H1 (cell line): Measurements from ENCODE around the gene URB2. TPM values are rescaled to one million over a fixed set of nuclear protein-coding genes. Genes with fewer than 3 reads are reported as not detected.

Experiments used
- CTCF ChIA-PET: fragments of 300-600 bp; sonication (Branson Sonifier 250); formaldehyde crosslinking; loops from one replicate; lab custom pipeline; 2021; ENCODE audit not compliant: partially characterized antibody; lab: Charles Lee
- POLR2A ChIA-PET: fragments of 300-600 bp; sonication (Branson Sonifier 250); formaldehyde crosslinking; loops from one replicate; lab custom pipeline; 2021; ENCODE audit warnings: inconsistent platforms; ENCODE audit not compliant: partially characterized antibody; lab: Charles Lee
- DNase-seq, 2 experiments: peaks; one replicate each; pipeline versions ENCODE4 v3.0.0 to v3.0.0-alpha.2; 2010 to 2022; ENCODE audit warnings: low spot score in 2 of 2, low read depth in 1 of 2, mixed read lengths in 1 of 2
- FAIRE-seq: peaks from 2 replicates; lab custom pipeline; 2011; peaks lifted over from hg19 to GRCh38; lab: Jason Lieb, UNC
- H2AFZ ChIP-seq: 2 replicates; pipeline ENCODE4 v1.8.1; 2012; ENCODE audit warnings: low read length, inconsistent platforms
- H2AK5ac ChIP-seq: 2 replicates; pipeline ENCODE4 v1.6.1; 2013; ENCODE audit warnings: low read depth, low read length
- H2BK120ac ChIP-seq: replicated peaks from 2 replicates; pipeline ENCODE3; 2013; ENCODE audit warnings: low read depth, low read length, inconsistent platforms
- H2BK12ac ChIP-seq: 2 replicates; pipeline ENCODE4 v1.6.1; 2013; ENCODE audit warnings: low read depth, low read length
- H2BK15ac ChIP-seq: 2 replicates; pipeline ENCODE4 v1.6.1; 2013; ENCODE audit warnings: low read length
- H2BK20ac ChIP-seq: 2 replicates; pipeline ENCODE4 v1.6.1; 2013; ENCODE audit warnings: low read length
- H2BK5ac ChIP-seq: 2 replicates; pipeline ENCODE4 v1.6.1; 2013; ENCODE audit warnings: low read depth, low read length
- H3K14ac ChIP-seq: 2 replicates; pipeline ENCODE4 v1.6.1; 2013; ENCODE audit warnings: inconsistent platforms; ENCODE audit not compliant: insufficient read length
- H3K18ac ChIP-seq: 2 replicates; pipeline ENCODE4 v1.6.1; 2013; ENCODE audit warnings: low read length; ENCODE audit errors: extremely low read depth
- H3K23ac ChIP-seq: 2 replicates; pipeline ENCODE4 v1.6.1; 2013; ENCODE audit warnings: inconsistent platforms; ENCODE audit not compliant: insufficient read length
- H3K23me2 ChIP-seq: 2 replicates; pipeline ENCODE4 v1.6.1; 2013; ENCODE audit warnings: low read depth, low read length
- H3K27ac ChIP-seq: 2 replicates; pipeline ENCODE4 v1.6.1; 2011; ENCODE audit warnings: low read depth, low read length, inconsistent platforms
- H3K27me3 ChIP-seq, 4 experiments: replicated peaks in 1 of 4; 1 replicate in 1 of 4; 2 replicates in 3 of 4; pipeline versions ENCODE4 v1.6.1 to v1.8.1; 2011 to 2013; ENCODE audit warnings: low read length in 3 of 4, mild to moderate bottlenecking in 3 of 4, inconsistent platforms in 2 of 4, mixed read lengths in 2 of 4, moderate library complexity in 1 of 4; ENCODE audit not compliant: control insufficient read depth in 3 of 4, insufficient read depth in 3 of 4; ENCODE audit errors: extremely low read depth in 1 of 4
- H3K36me3 ChIP-seq, 4 experiments: 2 replicates each; pipeline versions ENCODE4 v1.6.1 to v1.8.1; 2011 to 2013; ENCODE audit warnings: mild to moderate bottlenecking in 4 of 4, low read length in 3 of 4, moderate library complexity in 2 of 4, control low read depth in 1 of 4, inconsistent platforms in 1 of 4; ENCODE audit not compliant: insufficient read depth in 4 of 4, control insufficient read depth in 2 of 4
- H3K4ac ChIP-seq: replicated peaks from 2 replicates; pipeline ENCODE3; 2013; ENCODE audit warnings: low read length, low read depth, mixed read lengths, inconsistent platforms; ENCODE audit not compliant: insufficient read length
- H3K4me1 ChIP-seq, 4 experiments: replicated peaks in 1 of 4; 1 replicate in 1 of 4; 2 replicates in 3 of 4; pipeline versions ENCODE4 v1.6.1 to v1.8.1; 2011 to 2013; ENCODE audit warnings: low read length in 3 of 4, inconsistent platforms in 2 of 4, mixed read lengths in 1 of 4; ENCODE audit not compliant: insufficient read depth in 4 of 4, control insufficient read depth in 3 of 4
- H3K4me2 ChIP-seq, 2 experiments: 2 replicates each; pipeline versions ENCODE4 v1.6.1 to v1.8.1; 2011 to 2013; ENCODE audit warnings: low read depth in 2 of 2, low read length in 2 of 2, control low read depth in 1 of 2, inconsistent platforms in 1 of 2, mild to moderate bottlenecking in 1 of 2; ENCODE audit not compliant: insufficient read depth in 1 of 2
- H3K4me3 ChIP-seq, 4 experiments: fragments of 200-600, 300-600 bp in 1 of 4; sonication (generic), shearing (Covaris generic), sonication (Bioruptor Twin) in 1 of 4; 2 replicates each; pipeline versions ENCODE4 v1.5.1 to v1.8.1; 2011 to 2016; ENCODE audit warnings: low read length in 4 of 4, low read depth in 3 of 4, control low read depth in 2 of 4, inconsistent platforms in 2 of 4, mild to moderate bottlenecking in 2 of 4, mixed read lengths in 1 of 4, moderate library complexity in 1 of 4; ENCODE audit not compliant: insufficient read depth in 2 of 4; ENCODE audit errors: extremely low read depth in 1 of 4
- H3K56ac ChIP-seq: replicated peaks from 2 replicates; pipeline ENCODE3; 2013; ENCODE audit warnings: low read depth, mild to moderate bottlenecking, mixed read lengths, low read length, inconsistent platforms; ENCODE audit not compliant: insufficient read length
- H3K79me1 ChIP-seq: 2 replicates; pipeline ENCODE4 v1.6.1; 2013; ENCODE audit warnings: low read depth, low read length, control low read depth
- H3K79me2 ChIP-seq, 2 experiments: 2 replicates each; pipeline versions ENCODE4 v1.6.1 to v1.8.1; 2012 to 2013; ENCODE audit warnings: low read length in 2 of 2, mild to moderate bottlenecking in 2 of 2, inconsistent platforms in 1 of 2; ENCODE audit not compliant: insufficient read depth in 2 of 2, control insufficient read depth in 1 of 2
- H3K9ac ChIP-seq, 4 experiments: replicated peaks in 1 of 4; 1 replicate in 1 of 4; 2 replicates in 3 of 4; pipeline versions ENCODE4 v1.6.1 to v1.8.1; 2011 to 2013; ENCODE audit warnings: low read depth in 3 of 4, low read length in 3 of 4, control low read depth in 2 of 4, mild to moderate bottlenecking in 2 of 4, moderate library complexity in 2 of 4, inconsistent platforms in 1 of 4; ENCODE audit errors: extremely low read depth in 1 of 4
- H3K9me3 ChIP-seq, 2 experiments: 2 replicates each; pipeline versions ENCODE4 v1.6.1 to v1.8.1; 2012 to 2013; ENCODE audit warnings: mild to moderate bottlenecking in 2 of 2, moderate library complexity in 2 of 2, control low read depth in 1 of 2, inconsistent platforms in 1 of 2, low read depth in 1 of 2, low read length in 1 of 2, mixed read lengths in 1 of 2; ENCODE audit not compliant: insufficient read depth in 2 of 2
- H4K20me1 ChIP-seq, 2 experiments: replicated peaks in 1 of 2; 2 replicates each; pipeline versions ENCODE3 to v1.8.1; 2011 to 2013; ENCODE audit warnings: inconsistent platforms in 2 of 2, low read length in 2 of 2, mild to moderate bottlenecking in 1 of 2; ENCODE audit not compliant: insufficient read depth in 2 of 2, control insufficient read depth in 1 of 2
- H4K5ac ChIP-seq: 2 replicates; pipeline ENCODE4 v1.6.1; 2013; ENCODE audit warnings: low read length, low read depth, mixed read lengths, inconsistent platforms; ENCODE audit not compliant: insufficient read length
- H4K8ac ChIP-seq: 2 replicates; pipeline ENCODE4 v1.8.0; 2013; ENCODE audit warnings: mild to moderate bottlenecking, moderate library complexity, low read length, inconsistent platforms; ENCODE audit not compliant: insufficient read depth; ENCODE audit errors: extremely low read depth
- H4K91ac ChIP-seq: replicated peaks from 2 replicates; pipeline ENCODE3; 2013; ENCODE audit warnings: low read length, mixed read lengths, inconsistent platforms; ENCODE audit not compliant: insufficient read length
- RNF2 ChIP-seq: fragments of 200-900, 300-1000 bp; sonication (generic); IDR thresholded peaks from 2 replicates; pipeline ENCODE4 v1.7.1; 2016; ENCODE audit warnings: borderline replicate concordance, low read depth, mild to moderate bottlenecking, antibody characterized with exemption, low read length; ENCODE audit not compliant: poor library complexity, severe bottlenecking; ENCODE audit errors: missing control alignments
- SP2 ChIP-seq: IDR thresholded peaks from 2 replicates; pipeline ENCODE4 v1.6.1; 2012; ENCODE audit warnings: mild to moderate bottlenecking, low read length, inconsistent platforms
- WGBS, 2 experiments: shearing (Covaris generic) in 1 of 2; methylation state at CpG; one replicate each; pipeline versions ENCODE4 v1.1.6 to v1.1.7; 2013 to 2015; ENCODE audit warnings: low lambda C conversion rate in 2 of 2, mixed read lengths in 2 of 2, inconsistent platforms in 1 of 2, low coverage in 1 of 2, missing lambda C conversion rate in 1 of 2; ENCODE audit not compliant: insufficient replicate concordance in 2 of 2, insufficient coverage in 1 of 2, insufficient read length in 1 of 2; ENCODE audit errors: extremely low coverage in 1 of 2, missing lambda C conversion rate in 1 of 2; 5-methylcytosine and 5-hydroxymethylcytosine counted together
- polyA plus RNA-seq, 7 experiments: library from polyadenylated mRNA; depleted of rRNA in 3 of 7; stranded (reverse) in 5 of 7; unstranded in 2 of 7; fragments of >200 nt in 5 of 7; fragments of 200-250 nt in 2 of 7; gene quantifications; 1 replicate in 5 of 7; 2 replicates in 1 of 7; 4 replicates in 1 of 7; pipeline versions ENCODE4 v1.2.1 to v1.2.3, GENCODE V29; 2011 to 2013; ENCODE audit warnings: missing spikeins in 2 of 7, mixed read lengths in 2 of 7
- total RNA-seq: library from RNA; stranded (reverse); fragmentation: NEBNext Ultra II Directional; extraction: Animal tissue kit (Norgen Biotek cat#: 25700); gene quantifications from 2 replicates; pipeline ENCODE4 v1.2.1, GENCODE V29; 2021

Gene URB2
- total and polyA plus RNA-seq, 2 of the 8 experiments (the other 6 are each of a cell fraction or from before 2014, with no cell fraction given): 13.7 to 33.0 TPM

GRCh38 chr1:229709500-229710013, 83.5 kb downstream of the URB2 start:
- Histone ChIP-seq H4K8ac (no peak overlapping the region), H3K4ac (no peak overlapping the region), H4K20me1 (no peaks in the 10 kb centered on the region), H3K9me3 (peaks cover 8% of the 10 kb centered on the region in 2 experiments; a peak in 2 of 4 replicates), H3K4me3 (no peak overlapping the region), H3K18ac (no peak overlapping the region), H3K9ac (no peak overlapping the region), H3K79me1 (no peaks in the 10 kb centered on the region), H3K79me2 (no peaks in the 10 kb centered on the region), H2AK5ac (no peak overlapping the region), H3K4me2 (no peak overlapping the region), H3K4me1 (peaks cover 0 to 7% (median 4%) of the 10 kb centered on the region in 4 experiments; a peak in 4 of 7 replicates), H2BK5ac (no peak overlapping the region), H2BK20ac (peak overlapping the region; percentile 4; the same call in 1 of the 2 replicates), H3K56ac (no peak overlapping the region), H2BK12ac (no peak overlapping the region), H3K27me3 (no peaks in the 10 kb centered on the region), H2BK15ac (no peak overlapping the region), H2BK120ac (no peak overlapping the region), H4K91ac (no peak overlapping the region), H3K14ac (no peak overlapping the region), H3K36me3 (no peaks in the 10 kb centered on the region), H2AFZ (peak overlapping the region; percentile 74), H3K27ac (no peak overlapping the region), H3K23me2 (no peaks in the 10 kb centered on the region; the same call in 1 of the 2 replicates), H4K5ac (no peak overlapping the region), H3K23ac (no peak overlapping the region)
- DNase-seq: no peak
- no peak for FAIRE-seq
- ChIA-PET POLR2A (no interaction called here), CTCF (interaction anchor here (1.2 to 1.7 kb wide), 3 partner anchors 37 to 142 kb away, joined by 3 to 6 read pairs (median 4); no protein-coding TSS in a partner anchor)
- TF ChIP-seq SP2 (no peak), RNF2 (no peak)
- WGBS, 2 experiments: 85% methylated on average over 6 of the region's 6 CpGs; no CpG with 5 or more reads in 1 of the 2 experiments

Other genes with a start within 250 kb of the URB2 start
- 56.2 and 58.2 TPM in 2 replicates for gene ACTA1, start 192.2 kb upstream of the URB2 start, total RNA-seq
- gene ACTA1, start 192.2 kb upstream of the URB2 start, polyA plus RNA-seq (2011; rRNA removed): 23.5 and 49.6 TPM in 2 replicates
- 67.6 and 72.1 TPM in 2 replicates for gene NUP133, start 117.9 kb upstream of the URB2 start, total RNA-seq
- 20.6 and 21.2 TPM in 2 replicates for gene NUP133, start 117.9 kb upstream of the URB2 start, polyA plus RNA-seq (2011; rRNA removed)
- 8.1 and 11.9 TPM in 2 replicates for gene ABCB10, start 67.5 kb upstream of the URB2 start, total RNA-seq
- gene ABCB10, start 67.5 kb upstream of the URB2 start, polyA plus RNA-seq (2011; rRNA removed): 2.6 and 3.6 TPM in 2 replicates
- 23.3 and 24.8 TPM in 2 replicates for gene TAF5L, start 125 bp upstream of the URB2 start, total RNA-seq
- gene TAF5L, start 125 bp upstream of the URB2 start, polyA plus RNA-seq (2011; rRNA removed): 17.3 and 17.7 TPM in 2 replicates